GM21515 (cell line): ENCODE data around the gene MBNL1.

Experiments used
- ATAC-seq: cut with Tn5 transposase; IDR thresholded peaks from one replicate; pipeline ENCODE4 v1.9.1; 2021; ENCODE audit not compliant: unreplicated experiment

Gene MBNL1

DNA sequence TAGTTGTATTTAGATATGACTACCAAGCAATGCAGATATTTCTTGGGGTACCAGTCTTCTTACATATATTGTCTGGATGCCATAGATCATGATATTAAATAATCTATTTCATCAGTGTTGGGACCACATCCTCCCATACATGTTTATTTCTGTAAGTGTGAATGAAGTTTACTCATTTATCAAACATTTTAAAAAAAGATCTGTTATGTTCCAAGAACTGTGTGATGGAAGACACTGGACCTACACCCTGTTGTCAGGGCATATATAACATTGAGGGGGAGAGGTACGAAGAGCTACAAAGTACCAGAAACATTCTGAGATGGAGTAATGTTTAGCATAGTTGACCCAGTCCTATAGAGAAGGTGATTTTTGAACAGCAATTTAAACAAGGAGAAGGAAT is 26.6 kb downstream of the MBNL1 start:
- no peak for ATAC-seq

GRCh38 chr3:152295806-152296205 is 27.1 kb downstream of the MBNL1 start:
- no peak for ATAC-seq

DNA sequence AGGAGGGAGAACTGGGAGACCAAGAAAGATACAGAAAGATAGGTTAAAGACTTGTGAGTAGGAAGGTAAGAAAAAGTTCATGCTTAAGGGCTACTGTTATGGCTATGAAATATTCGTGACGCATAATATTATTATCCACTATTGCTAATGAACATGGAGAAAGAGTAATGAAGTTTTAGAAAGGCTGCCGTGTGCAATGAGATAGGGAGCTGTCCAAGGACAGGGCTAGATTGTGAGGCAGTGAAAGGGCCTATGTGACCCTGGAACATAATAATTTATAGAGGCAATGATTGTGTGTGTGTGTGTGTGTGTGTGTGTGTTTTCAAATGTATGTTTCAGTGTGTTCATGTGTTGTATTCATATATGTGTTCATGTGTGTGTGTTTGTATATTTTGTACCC is 27.7 kb downstream of the MBNL1 start:
- ATAC-seq = no peak

DNA sequence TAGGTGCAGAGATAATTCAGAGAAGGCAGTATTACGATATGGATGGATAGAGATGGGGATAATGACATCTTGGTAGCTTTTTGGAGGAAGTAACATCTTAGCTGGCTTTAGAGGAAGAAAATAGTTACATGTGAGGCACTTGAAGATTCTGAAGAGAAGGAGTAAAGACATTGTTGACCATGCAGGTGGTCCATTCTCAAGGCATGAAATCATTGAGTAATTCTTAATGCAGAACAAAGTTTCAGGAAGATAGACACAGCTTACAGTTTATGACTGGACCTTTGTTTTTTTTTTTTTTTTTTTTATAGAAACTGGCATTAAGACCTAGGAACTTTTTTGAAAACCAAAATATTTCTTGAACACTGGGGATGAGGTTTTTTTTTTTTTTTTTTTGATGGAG is 28.2 kb downstream of the MBNL1 start:
- ATAC-seq = no peak

- ATAC-seq = peak; percentile 44
These were observed 29.9 kb downstream of the MBNL1 start for GRCh38 chr3:152298393-152299248.

GRCh38 chr3:152299249-152299976 is 30.7 kb downstream of the MBNL1 start:
- no peak for ATAC-seq

- ATAC-seq = no peak
These were observed 31.5 kb downstream of the MBNL1 start for GRCh38 chr3:152300029-152300731.

DNA sequence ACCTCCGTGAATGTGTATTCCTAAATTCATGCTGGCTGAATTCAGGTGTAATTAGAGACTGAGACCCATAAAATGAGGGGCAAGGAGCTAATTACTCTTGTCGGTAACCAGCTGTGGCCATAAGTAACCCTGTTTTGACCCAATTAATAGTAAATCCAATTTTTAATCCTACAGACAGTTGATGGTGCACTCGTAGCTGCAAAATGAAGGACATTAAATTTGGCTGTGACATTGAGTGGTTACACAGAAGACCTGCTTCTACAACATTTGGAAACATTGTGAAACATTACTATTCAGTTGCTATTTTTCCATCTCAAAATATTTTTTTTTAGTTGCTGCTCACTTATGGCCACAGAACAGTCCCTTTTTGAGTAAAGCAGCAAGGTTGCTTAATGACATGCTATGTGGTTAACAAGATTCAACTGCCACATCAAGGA is 33.0 kb downstream of the MBNL1 start:
- ATAC-seq = no peak

GRCh38 chr3:152302521-152303021 is 33.8 kb downstream of the MBNL1 start:
- peak; percentile 59 for ATAC-seq

- ATAC-seq = no peak
These were observed 35.4 kb downstream of the MBNL1 start for GRCh38 chr3:152304160-152304559.

GRCh38 chr3:152305075-152305474 is 36.3 kb downstream of the MBNL1 start:
- no peak for ATAC-seq

- no peak for ATAC-seq
These were observed 39.2 kb downstream of the MBNL1 start for GRCh38 chr3:152307829-152308474.

- no peak for ATAC-seq
These were observed 39.7 kb downstream of the MBNL1 start for GRCh38 chr3:152308475-152308844.

- ATAC-seq = no peak
These were observed 40.3 kb downstream of the MBNL1 start for GRCh38 chr3:152309031-152309430.

DNA sequence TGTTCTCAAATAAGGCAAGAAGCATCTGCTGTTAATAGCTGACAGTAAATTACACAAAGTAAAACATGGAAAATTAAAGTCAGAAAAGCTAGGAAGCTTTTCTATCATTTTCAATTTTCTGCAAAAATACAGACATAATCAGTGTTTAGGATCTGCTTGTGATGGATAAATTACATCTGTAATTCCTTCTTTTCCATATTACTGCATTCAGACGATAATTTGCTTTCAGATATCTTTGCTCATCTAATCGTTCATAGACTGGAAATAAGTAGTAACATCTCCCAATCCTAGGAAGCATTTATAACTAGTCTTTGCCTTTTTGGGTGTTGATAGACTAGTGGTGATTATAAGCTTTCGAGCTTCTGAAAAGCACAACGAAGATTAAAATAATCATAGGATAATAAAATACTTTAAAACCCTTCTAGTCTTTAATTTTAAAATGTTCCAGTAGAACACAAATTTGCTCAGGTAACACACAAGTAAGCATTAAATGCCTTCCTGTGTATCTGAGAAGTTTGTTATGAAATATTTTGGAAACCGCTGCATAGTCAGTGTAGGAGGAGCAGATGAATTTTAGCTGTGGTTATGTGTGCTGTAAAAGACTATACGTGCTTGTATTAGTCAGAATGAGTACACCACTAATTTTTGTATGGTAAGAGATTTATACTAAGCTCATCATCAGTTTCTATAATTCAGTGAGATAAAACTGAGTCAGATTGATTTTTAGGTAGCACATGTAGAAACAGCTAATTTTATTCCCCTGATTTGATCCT is 41.0 kb downstream of the MBNL1 start:
- ATAC-seq = no peak

GRCh38 chr3:152313430-152313829 is 44.7 kb downstream of the MBNL1 start:
- no peak for ATAC-seq

- no peak for ATAC-seq
These were observed 45.2 kb downstream of the MBNL1 start for GRCh38 chr3:152313914-152314313.

DNA sequence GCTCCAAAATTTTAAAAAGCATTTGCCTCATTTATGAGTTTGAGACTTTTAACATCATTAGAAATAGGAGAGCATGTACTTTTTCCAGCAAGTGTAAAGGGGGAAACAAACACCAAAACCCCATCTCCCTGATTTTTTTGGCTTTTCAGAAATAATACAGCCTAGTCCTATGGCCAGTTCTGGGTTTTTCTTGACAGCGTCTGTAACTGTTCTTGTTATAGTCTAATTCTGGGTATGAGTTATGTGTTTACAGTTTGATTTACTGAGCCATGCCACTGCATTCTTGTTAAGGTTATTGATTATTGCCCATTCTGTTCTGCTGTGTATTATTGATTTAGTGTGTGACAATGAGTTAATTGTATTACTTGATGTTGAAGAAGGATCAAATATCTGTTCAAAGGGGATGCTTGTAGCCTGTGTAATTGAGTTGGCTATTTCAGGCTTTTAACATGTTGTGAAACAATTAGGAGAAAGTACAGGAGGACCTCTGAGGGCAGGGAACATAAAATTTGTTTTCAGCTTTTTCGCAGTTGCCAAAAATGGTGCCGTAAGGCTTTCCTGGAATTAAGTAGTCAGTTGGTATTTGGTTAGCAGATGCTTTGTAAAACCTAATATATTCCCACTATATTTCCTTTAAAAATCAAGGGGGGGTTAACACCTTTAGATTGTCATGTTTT is 46.1 kb downstream of the MBNL1 start:
- no peak for ATAC-seq

DNA sequence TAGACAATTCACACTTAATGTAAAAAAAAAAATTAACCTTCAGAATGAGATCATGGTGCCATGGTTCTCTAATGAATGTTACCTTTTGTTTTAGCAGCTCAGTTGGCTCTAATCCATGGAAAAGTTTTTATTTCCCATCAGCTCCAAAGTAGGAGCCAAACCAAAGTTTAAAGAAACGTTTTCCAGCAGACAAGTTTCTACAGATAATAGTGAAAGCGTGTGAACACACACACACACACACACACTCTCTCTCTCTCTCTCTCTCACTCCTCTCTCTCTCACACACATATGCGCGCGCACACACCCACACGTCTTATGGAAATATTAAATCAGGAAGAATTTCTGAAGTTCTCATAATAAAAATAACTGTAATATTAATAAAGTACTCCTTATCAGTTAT is 46.9 kb downstream of the MBNL1 start:
- ATAC-seq = no peak

DNA sequence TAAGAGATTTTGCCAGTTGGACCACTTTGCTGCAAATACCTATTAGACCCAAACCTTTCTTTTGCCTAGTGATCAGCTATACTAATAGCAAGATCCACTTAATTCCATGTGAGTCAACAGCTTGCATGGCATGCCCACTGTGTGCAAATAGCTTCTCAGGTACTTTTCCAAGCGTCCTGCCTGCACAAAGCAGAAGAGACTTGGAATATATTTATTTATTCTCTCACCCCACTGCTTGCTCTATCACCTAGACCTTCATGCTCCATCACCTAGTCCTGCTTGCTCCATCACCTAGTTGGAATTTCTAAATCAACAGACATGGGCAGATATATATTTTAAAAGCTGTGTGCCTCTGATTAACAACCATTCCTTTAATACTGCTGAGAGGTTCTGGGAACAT is 47.6 kb downstream of the MBNL1 start:
- ATAC-seq = no peak
